ENCODE data around the gene NDUFV1. TPM values are rescaled to one million over a fixed set of nuclear protein-coding genes. Genes with fewer than 3 reads are reported as not detected.
"Not testable (repeated sequence)": the region's sequence is repeated elsewhere in the genome, so short reads cannot be mapped to it uniquely, and the experiment has no call there.

The NDUFV1 gene
- total RNA-seq, 2 experiments from 2014 or later, result 223 to 224 TPM

GRCh38 chr11:67588136-67588503 is 18.6 kb upstream of the NDUFV1 start:
- no peaks in the 10 kb centered on the region for H3K36me3 ChIP-seq (ENCODE audit: insufficient read depth, low read length)
- CTCF ChIA-PET, result interaction anchor here (1.3 kb wide), 1 partner anchor 16 kb away, joined by 4 read pairs; no protein-coding TSS in a partner anchor
- TF ChIP-seq CTCF (IDR thresholded peaks at IDR 0.05), result no peak
- peak overlapping the region; percentile 29 for H3K27ac Mint-ChIP-seq
- H3K4me3 ChIP-seq (ENCODE audit: low read length), result no peak overlapping the region
- no peaks in the 10 kb centered on the region for H3K27me3 ChIP-seq (ENCODE audit: control insufficient read depth in 1 of 2, insufficient read depth in 2 of 2, low read length in 2 of 2)
- peaks cover 0 to 4% of the 10 kb centered on the region in 2 experiments for H3K9me3 ChIP-seq (ENCODE audit: control insufficient read depth in 1 of 2, insufficient read depth in 1 of 2, low read length in 2 of 2)
- intact Hi-C loops (cut with DNase I, micrococcal nuclease), result loop anchor here in 1 of 2 experiments (5.0 kb wide), 1 partner anchor 76 kb away; no protein-coding TSS in a partner anchor
- peaks cover 17% of the 10 kb centered on the region for H3K4me1 ChIP-seq (ENCODE audit: insufficient read depth, low read length)
- H3K9me3 Mint-ChIP-seq, result no peaks in the 10 kb centered on the region
- no peak overlapping the region for H3K27ac ChIP-seq (ENCODE audit: low read depth in 1 of 2, low read length in 2 of 2)
- H3K4me1 Mint-ChIP-seq (ENCODE audit: low read depth), result peaks cover 23% of the 10 kb centered on the region
- POLR2A ChIA-PET, result no interaction called here
- H3K36me3 Mint-ChIP-seq (ENCODE audit: low read depth), result peaks cover 6% of the 10 kb centered on the region
- DNase-seq, result no peak
- H3K27me3 Mint-ChIP-seq, result no peaks in the 10 kb centered on the region
- ATAC-seq (ENCODE audit: poor library complexity), result no peak
- no peak overlapping the region for H3K4me3 Mint-ChIP-seq

DNA sequence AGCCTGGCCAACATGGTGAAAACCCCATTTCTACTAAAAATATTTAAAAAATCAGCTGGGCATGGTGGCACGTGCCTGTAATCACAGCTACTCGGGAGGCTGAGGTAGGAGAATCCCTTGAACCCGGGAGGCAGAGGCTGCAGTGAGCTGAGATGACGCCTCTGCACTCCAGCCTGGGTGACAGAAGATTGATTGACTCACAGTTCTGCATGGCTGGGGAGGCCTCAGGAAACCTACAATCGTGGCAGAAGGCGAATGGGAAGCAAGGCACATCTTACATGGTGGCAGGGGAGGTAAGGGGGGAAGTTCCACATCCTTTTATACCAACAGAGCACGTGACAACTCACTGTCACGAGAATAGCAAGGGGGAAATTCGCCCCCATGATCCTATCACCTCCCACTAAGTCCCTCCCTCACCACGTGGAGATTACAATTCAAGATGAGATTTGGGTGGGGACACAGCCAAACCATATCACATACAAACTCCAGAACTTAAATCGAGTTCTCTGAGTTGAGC is 17.8 kb upstream of the NDUFV1 start:
- H3K27ac Mint-ChIP-seq; DNase-seq; H3K9me3 Mint-ChIP-seq; H3K27me3 ChIP-seq (ENCODE audit: control insufficient read depth in 1 of 2, insufficient read depth in 2 of 2, low read length in 2 of 2); H3K27ac ChIP-seq (ENCODE audit: low read depth in 1 of 2, low read length in 2 of 2); H3K4me3 ChIP-seq (ENCODE audit: low read length); H3K9me3 ChIP-seq (ENCODE audit: control insufficient read depth in 1 of 2, insufficient read depth in 1 of 2, low read length in 2 of 2); H3K4me3 Mint-ChIP-seq; H3K27me3 Mint-ChIP-seq; H3K36me3 Mint-ChIP-seq (ENCODE audit: low read depth); ATAC-seq (ENCODE audit: poor library complexity); H3K36me3 ChIP-seq (ENCODE audit: insufficient read depth, low read length); POLR2A ChIA-PET: not testable (repeated sequence)
- H3K4me1 Mint-ChIP-seq (ENCODE audit: low read depth), result peaks cover 19% of the 10 kb centered on the region
- intact Hi-C loops (cut with DNase I, micrococcal nuclease), result loop anchor here in 1 of 2 experiments (5.0 kb wide), 1 partner anchor 77 kb away; no protein-coding TSS in a partner anchor
- CTCF ChIA-PET, result interaction anchor here (1.3 kb wide), 1 partner anchor 17 kb away, joined by 4 read pairs; no protein-coding TSS in a partner anchor
- peaks cover 14% of the 10 kb centered on the region for H3K4me1 ChIP-seq (ENCODE audit: insufficient read depth, low read length)

DNA sequence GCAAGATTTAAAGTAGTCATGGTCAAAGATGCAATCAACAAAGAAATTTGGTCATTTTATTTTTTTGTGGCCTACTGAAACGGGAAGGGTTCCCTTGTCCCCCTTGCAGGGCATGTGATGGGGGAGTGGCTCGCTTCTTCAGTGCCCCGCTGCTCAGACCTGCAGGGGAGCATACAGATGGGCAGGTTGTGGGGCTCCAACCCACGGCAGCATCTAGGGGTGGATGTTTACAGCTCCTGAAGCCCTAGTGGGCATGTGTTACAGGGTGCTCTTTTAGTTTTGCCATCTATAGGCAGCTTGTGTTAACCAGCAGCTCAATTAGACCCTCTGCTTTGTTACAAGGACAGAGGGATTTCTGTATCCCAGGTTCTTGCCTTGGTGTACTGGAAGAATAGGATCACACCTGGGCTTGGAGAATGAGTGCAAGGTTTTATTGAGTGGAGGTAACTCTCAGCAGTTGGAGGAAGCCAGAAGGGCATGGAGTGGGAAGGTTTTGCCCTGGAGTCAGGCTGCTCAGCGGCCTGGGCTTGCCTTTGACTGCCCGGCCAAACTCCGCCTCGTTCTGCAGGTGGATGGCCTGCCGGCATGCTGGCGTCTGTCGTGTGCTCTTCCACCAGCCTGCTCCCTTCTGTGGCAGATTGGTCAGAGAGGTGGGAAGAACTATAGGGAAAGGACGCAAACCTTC is 13.7 kb upstream of the NDUFV1 start:
- CTCF ChIA-PET, result interaction anchor here (2.1 kb wide), 1 partner anchor 9 kb away, joined by 7 read pairs; the partner anchor contains the start of gene GSTP1
- Mint-ChIP-seq H3K27ac (no peak overlapping the region), H3K27me3 (no peaks in the 10 kb centered on the region), H3K36me3 (ENCODE audit: low read depth) (no peaks in the 10 kb centered on the region), H3K4me1 (ENCODE audit: low read depth) (no peaks in the 10 kb centered on the region), H3K4me3 (no peak overlapping the region), H3K9me3 (no peaks in the 10 kb centered on the region)
- DNase-seq (no peak), ATAC-seq (ENCODE audit: poor library complexity) (no peak)
- POLR2A ChIA-PET, result no interaction called here
- H3K9me3 ChIP-seq (ENCODE audit: control insufficient read depth in 1 of 2, insufficient read depth in 1 of 2, low read length in 2 of 2), result no peaks in the 10 kb centered on the region
- intact Hi-C loops (cut with DNase I, micrococcal nuclease), result no loop called here
- no peaks in the 10 kb centered on the region for H3K27me3 ChIP-seq (ENCODE audit: control insufficient read depth in 1 of 2, insufficient read depth in 2 of 2, low read length in 2 of 2)
- no peaks in the 10 kb centered on the region for H3K4me1 ChIP-seq (ENCODE audit: insufficient read depth, low read length)
- TF ChIP-seq CTCF (IDR thresholded peaks at IDR 0.05), result no peak
- H3K27ac ChIP-seq (ENCODE audit: low read depth in 1 of 2, low read length in 2 of 2), result no peak overlapping the region
- H3K4me3 ChIP-seq (ENCODE audit: low read length), result no peak overlapping the region
- no peaks in the 10 kb centered on the region for H3K36me3 ChIP-seq (ENCODE audit: insufficient read depth, low read length)

Data from CD4-positive, alpha-beta T cell (primary cell).